Measurements from ENCODE around the gene MEIS2. TPM values are rescaled to one million over a fixed set of nuclear protein-coding genes. Genes with fewer than 3 reads are reported as not detected.

Gene MEIS2
- polyA plus RNA-seq, 1 donor from 2014 or later: 825 TPM

DNA sequence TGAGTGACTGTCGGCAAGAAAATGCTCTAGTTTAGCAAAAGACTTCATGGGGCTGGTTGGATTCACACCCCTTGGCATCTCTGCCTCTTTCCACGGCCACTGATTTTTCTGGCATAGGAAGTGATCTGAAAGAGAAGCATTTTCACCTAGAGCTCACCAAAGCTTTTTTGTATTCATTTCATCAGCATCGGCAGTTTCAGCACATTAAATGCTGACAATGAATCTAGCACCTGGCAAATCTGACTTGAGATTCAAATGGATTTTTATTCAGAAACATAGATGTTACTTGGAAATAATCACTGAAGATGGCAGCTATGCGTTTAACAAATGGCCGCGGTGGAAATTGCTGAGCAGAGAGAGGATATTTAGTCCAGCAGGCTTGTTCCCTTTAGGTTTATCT lies 155.9 kb downstream of the MEIS2 start:
- Histone ChIP-seq H3K4me3 (ENCODE audit: low read length) (no peak overlapping the region), H3F3A (ENCODE audit: insufficient read depth, low read length, poor library complexity, severe bottlenecking) (peaks cover 7% of the 10 kb centered on the region), H3K27ac (ENCODE audit: low read length) (no peak overlapping the region), H3K27me3 (ENCODE audit: insufficient read depth, low read depth, low read length) (no peaks in the 10 kb centered on the region), H3K36me3 (ENCODE audit: insufficient read depth, low read length) (peaks cover 26% of the 10 kb centered on the region), H3K4me2 (ENCODE audit: low read length) (no peak overlapping the region), H3K79me2 (replicated peaks; ENCODE audit: insufficient read depth, low read length) (peaks cover 72% of the 10 kb centered on the region), H2AFZ (ENCODE audit: low read depth, low read length) (no peak overlapping the region), H4K20me1 (ENCODE audit: insufficient read depth) (peaks cover 58% of the 10 kb centered on the region), H3K9me2 (ENCODE audit: insufficient read depth, low read length) (no peaks in the 10 kb centered on the region), H3K9ac (ENCODE audit: low read length) (no peak overlapping the region), H3K9me3 (ENCODE audit: low read length) (no peaks in the 10 kb centered on the region)
- TF ChIP-seq, protein P1, sequence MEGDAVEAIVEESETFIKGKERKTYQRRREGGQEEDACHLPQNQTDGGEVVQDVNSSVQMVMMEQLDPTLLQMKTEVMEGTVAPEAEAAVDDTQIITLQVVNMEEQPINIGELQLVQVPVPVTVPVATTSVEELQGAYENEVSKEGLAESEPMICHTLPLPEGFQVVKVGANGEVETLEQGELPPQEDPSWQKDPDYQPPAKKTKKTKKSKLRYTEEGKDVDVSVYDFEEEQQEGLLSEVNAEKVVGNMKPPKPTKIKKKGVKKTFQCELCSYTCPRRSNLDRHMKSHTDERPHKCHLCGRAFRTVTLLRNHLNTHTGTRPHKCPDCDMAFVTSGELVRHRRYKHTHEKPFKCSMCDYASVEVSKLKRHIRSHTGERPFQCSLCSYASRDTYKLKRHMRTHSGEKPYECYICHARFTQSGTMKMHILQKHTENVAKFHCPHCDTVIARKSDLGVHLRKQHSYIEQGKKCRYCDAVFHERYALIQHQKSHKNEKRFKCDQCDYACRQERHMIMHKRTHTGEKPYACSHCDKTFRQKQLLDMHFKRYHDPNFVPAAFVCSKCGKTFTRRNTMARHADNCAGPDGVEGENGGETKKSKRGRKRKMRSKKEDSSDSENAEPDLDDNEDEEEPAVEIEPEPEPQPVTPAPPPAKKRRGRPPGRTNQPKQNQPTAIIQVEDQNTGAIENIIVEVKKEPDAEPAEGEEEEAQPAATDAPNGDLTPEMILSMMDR (IDR thresholded peaks at IDR 0.05; ENCODE audit: poor library complexity, severe bottlenecking): no peak
- TF ChIP-seq EZH2 (IDR thresholded peaks at IDR 0.05; ENCODE audit: borderline replicate concordance, insufficient read depth, low read length, poor library complexity, severe bottlenecking) (no peak), MXI1 (conservative IDR thresholded peaks at IDR 0.05; ENCODE audit: poor library complexity, severe bottlenecking) (no peak), TAF1 (IDR thresholded peaks at IDR 0.05; ENCODE audit: low read depth) (no peak), POLR2AphosphoS5 (IDR thresholded peaks at IDR 0.05) (no peak), RAD21 (conservative IDR thresholded peaks at IDR 0.05) (no peak), SMC3 (conservative IDR thresholded peaks at IDR 0.05; ENCODE audit: poor library complexity) (no peak), EP300 (conservative IDR thresholded peaks at IDR 0.05; ENCODE audit: poor library complexity, severe bottlenecking) (no peak)
- TF ChIP-seq, protein P2, sequence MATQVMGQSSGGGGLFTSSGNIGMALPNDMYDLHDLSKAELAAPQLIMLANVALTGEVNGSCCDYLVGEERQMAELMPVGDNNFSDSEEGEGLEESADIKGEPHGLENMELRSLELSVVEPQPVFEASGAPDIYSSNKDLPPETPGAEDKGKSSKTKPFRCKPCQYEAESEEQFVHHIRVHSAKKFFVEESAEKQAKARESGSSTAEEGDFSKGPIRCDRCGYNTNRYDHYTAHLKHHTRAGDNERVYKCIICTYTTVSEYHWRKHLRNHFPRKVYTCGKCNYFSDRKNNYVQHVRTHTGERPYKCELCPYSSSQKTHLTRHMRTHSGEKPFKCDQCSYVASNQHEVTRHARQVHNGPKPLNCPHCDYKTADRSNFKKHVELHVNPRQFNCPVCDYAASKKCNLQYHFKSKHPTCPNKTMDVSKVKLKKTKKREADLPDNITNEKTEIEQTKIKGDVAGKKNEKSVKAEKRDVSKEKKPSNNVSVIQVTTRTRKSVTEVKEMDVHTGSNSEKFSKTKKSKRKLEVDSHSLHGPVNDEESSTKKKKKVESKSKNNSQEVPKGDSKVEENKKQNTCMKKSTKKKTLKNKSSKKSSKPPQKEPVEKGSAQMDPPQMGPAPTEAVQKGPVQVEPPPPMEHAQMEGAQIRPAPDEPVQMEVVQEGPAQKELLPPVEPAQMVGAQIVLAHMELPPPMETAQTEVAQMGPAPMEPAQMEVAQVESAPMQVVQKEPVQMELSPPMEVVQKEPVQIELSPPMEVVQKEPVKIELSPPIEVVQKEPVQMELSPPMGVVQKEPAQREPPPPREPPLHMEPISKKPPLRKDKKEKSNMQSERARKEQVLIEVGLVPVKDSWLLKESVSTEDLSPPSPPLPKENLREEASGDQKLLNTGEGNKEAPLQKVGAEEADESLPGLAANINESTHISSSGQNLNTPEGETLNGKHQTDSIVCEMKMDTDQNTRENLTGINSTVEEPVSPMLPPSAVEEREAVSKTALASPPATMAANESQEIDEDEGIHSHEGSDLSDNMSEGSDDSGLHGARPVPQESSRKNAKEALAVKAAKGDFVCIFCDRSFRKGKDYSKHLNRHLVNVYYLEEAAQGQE (IDR thresholded peaks at IDR 0.05; ENCODE audit: borderline replicate concordance): no peak

DNA sequence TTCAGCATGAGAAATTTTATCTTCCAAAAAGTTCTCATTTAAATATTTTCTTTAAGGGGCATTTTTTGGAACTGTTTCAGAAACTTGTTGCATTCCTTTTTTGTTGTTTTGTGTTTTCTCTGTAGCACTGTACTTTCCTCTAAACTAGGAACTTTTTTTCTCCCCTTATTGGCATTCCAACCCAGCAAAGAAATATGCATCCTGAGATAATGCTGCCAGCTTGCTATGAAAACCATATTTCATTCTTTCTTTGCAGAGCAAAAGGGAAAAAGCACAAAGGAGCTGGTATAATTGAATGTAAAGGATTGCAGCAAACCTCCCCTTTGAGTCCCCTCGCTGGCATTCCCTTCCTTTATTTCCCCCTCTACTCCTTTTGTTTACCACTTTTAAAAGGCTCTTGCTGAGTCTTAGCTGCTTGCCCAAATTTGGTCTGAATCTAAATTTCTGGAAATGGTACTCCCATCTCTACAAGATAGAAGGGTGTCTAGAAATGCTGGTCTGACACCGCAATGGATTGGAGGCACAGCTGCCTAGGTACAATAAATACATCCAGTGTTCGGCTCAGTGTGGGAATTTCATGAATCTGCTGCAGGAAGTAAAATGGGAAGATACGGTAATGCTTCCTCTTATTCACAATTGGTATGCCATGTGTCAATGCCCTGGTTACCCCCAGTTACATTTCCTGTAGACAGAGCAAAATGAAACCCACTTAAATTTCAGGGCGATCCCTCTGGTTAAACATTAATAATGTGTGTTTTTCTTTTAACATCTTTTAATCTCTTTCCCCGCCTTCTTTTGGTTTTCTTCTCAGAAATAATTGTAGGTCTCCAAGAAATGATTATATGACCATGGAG lies 156.6 kb downstream of the MEIS2 start:
- Histone ChIP-seq H3K4me3 (ENCODE audit: low read length) (no peak overlapping the region), H3K27ac (ENCODE audit: low read length) (no peak overlapping the region), H3K9ac (ENCODE audit: low read length) (no peak overlapping the region), H3K79me2 (replicated peaks; ENCODE audit: insufficient read depth, low read length) (peaks cover 72% of the 10 kb centered on the region), H3K9me3 (ENCODE audit: low read length) (no peaks in the 10 kb centered on the region), H3K36me3 (ENCODE audit: insufficient read depth, low read length) (peaks cover 24% of the 10 kb centered on the region), H3K4me2 (ENCODE audit: low read length) (no peak overlapping the region), H3K9me2 (ENCODE audit: insufficient read depth, low read length) (no peaks in the 10 kb centered on the region), H4K20me1 (ENCODE audit: insufficient read depth) (peaks cover 63% of the 10 kb centered on the region), H2AFZ (ENCODE audit: low read depth, low read length) (no peak overlapping the region), H3F3A (ENCODE audit: insufficient read depth, low read length, poor library complexity, severe bottlenecking) (peaks cover 7% of the 10 kb centered on the region), H3K27me3 (ENCODE audit: insufficient read depth, low read depth, low read length) (no peaks in the 10 kb centered on the region)
- TF ChIP-seq EZH2 (IDR thresholded peaks at IDR 0.05; ENCODE audit: borderline replicate concordance, insufficient read depth, low read length, poor library complexity, severe bottlenecking): no peak
- TF ChIP-seq POLR2AphosphoS5 (IDR thresholded peaks at IDR 0.05): no peak
- TF ChIP-seq, protein P1 (IDR thresholded peaks at IDR 0.05; ENCODE audit: poor library complexity, severe bottlenecking): no peak
- TF ChIP-seq TAF1 (IDR thresholded peaks at IDR 0.05; ENCODE audit: low read depth): no peak
- TF ChIP-seq, protein P2 (IDR thresholded peaks at IDR 0.05; ENCODE audit: borderline replicate concordance): no peak
- no peak for TF ChIP-seq MXI1 (conservative IDR thresholded peaks at IDR 0.05; ENCODE audit: poor library complexity, severe bottlenecking)
- TF ChIP-seq EP300 (conservative IDR thresholded peaks at IDR 0.05; ENCODE audit: poor library complexity, severe bottlenecking): no peak
- TF ChIP-seq SMC3 (conservative IDR thresholded peaks at IDR 0.05; ENCODE audit: poor library complexity): no peak
- no peak for TF ChIP-seq RAD21 (conservative IDR thresholded peaks at IDR 0.05)
